HepG2 (cell line): Measurements from ENCODE around the gene CPB2. TPM values are rescaled to one million over a fixed set of nuclear protein-coding genes. Genes with fewer than 3 reads are reported as not detected.

ENCODE experiments used
- ATAC-seq: fragments of 200-7000 bp; cut with Tn5 transposase; 3 replicates; pipeline ENCODE4 v1.9.1; 2020; ENCODE audit warnings: mild to moderate bottlenecking, moderate library complexity
- BruUV-seq: library from RNA; stranded (reverse); fragments of 400-500 nt; replicated peaks from 2 replicates; lab custom pipeline; 2021; lab: Mats Ljungman, UMichigan
- CTCF ChIA-PET: fragments of 300-600 bp; formaldehyde crosslinking; extraction: SDS; loops from one replicate; lab custom pipeline; 2021; ENCODE audit warnings: low total read pairs, inconsistent platforms, low intra/inter-chr PET ratio; lab: Yijun Ruan, JAX
- POLR2A ChIA-PET: fragments of 350-600 bp; sonication (Branson Sonifier 250); formaldehyde crosslinking; loops from one replicate; lab custom pipeline; 2020; ENCODE audit warnings: antibody characterized with exemption, inconsistent platforms; lab: Yijun Ruan, JAX
- DNase-seq: peaks from one replicate; pipeline ENCODE4 v3.0.0-alpha.2; 2015; ENCODE audit warnings: low spot score
- FAIRE-seq: peaks from 3 replicates; lab custom pipeline; 2011; peaks lifted over from hg19 to GRCh38; lab: Jason Lieb, UNC
- H2AFZ ChIP-seq: one replicate; pipeline ENCODE4 v1.6.1; 2011; ENCODE audit warnings: low read length, inconsistent platforms
- H3K27ac ChIP-seq: fragments of 300-600 bp; 3 replicates; pipeline ENCODE4 v1.8.0; 2011; ENCODE audit warnings: mixed run types, mild to moderate bottlenecking, mixed read lengths, low read length, inconsistent platforms; ENCODE audit not compliant: insufficient read depth; ENCODE audit errors: extremely low read length
- H3K27me3 ChIP-seq, 2 experiments: fragments of 200-600 bp in 1 of 2; 2 replicates in 1 of 2; 3 replicates in 1 of 2; pipeline versions ENCODE4 v1.6.0 to v1.8.0; 2011; ENCODE audit warnings: low read length in 2 of 2, mild to moderate bottlenecking in 2 of 2, moderate library complexity in 2 of 2, inconsistent platforms in 1 of 2; ENCODE audit not compliant: insufficient read depth in 2 of 2, control insufficient read depth in 1 of 2
- H3K36me3 ChIP-seq, 2 experiments: fragments of 200-600 bp in 1 of 2; replicated peaks in 1 of 2; 2 replicates in 1 of 2; 3 replicates in 1 of 2; pipeline versions ENCODE4 v1.5.1 to v1.8.0; 2011; ENCODE audit warnings: low read length in 2 of 2, inconsistent platforms in 1 of 2; ENCODE audit not compliant: insufficient read depth in 2 of 2, control insufficient read depth in 1 of 2
- H3K4me1 ChIP-seq: 2 replicates; pipeline ENCODE4 v1.5.1; 2012; ENCODE audit warnings: low read length, inconsistent platforms; ENCODE audit not compliant: insufficient read depth
- H3K4me2 ChIP-seq: 2 replicates; pipeline ENCODE4 v1.6.0; 2011; ENCODE audit warnings: low read depth, low read length, inconsistent platforms
- H3K4me3 ChIP-seq, 3 experiments: fragments of 200-600 bp in 1 of 3; sonication (generic), shearing (Covaris generic) in 1 of 3; replicated peaks in 1 of 3; 2 replicates each; pipeline ENCODE4 v1.5.1; 2011 to 2016; ENCODE audit warnings: low read length in 3 of 3, inconsistent platforms in 2 of 3, low read depth in 2 of 3, mild to moderate bottlenecking in 2 of 3, control low read depth in 1 of 3, mixed read lengths in 1 of 3; ENCODE audit not compliant: insufficient read depth in 1 of 3
- H3K79me2 ChIP-seq: one replicate; pipeline ENCODE4 v1.6.1; 2011; ENCODE audit warnings: low read length, inconsistent platforms; ENCODE audit not compliant: insufficient read depth
- H3K9ac ChIP-seq: 2 replicates; pipeline ENCODE4 v1.6.0; 2011; ENCODE audit warnings: mild to moderate bottlenecking, low read depth, low read length, inconsistent platforms; ENCODE audit not compliant: insufficient read depth
- H3K9me3 ChIP-seq: 2 replicates; pipeline ENCODE4 v1.5.1; 2012; ENCODE audit warnings: mild to moderate bottlenecking, low read length
- H4K20me1 ChIP-seq: 2 replicates; pipeline ENCODE4 v1.6.0; 2011; ENCODE audit warnings: inconsistent platforms, mild to moderate bottlenecking, low read length, moderate library complexity; ENCODE audit not compliant: insufficient read depth
- AKAP8 ChIP-seq: sonication (generic); formaldehyde crosslinking; IDR thresholded peaks from 2 replicates; pipeline ENCODE4 v1.5.1; 2020; ENCODE audit warnings: mild to moderate bottlenecking, missing genetic modification reagents
- BHLHE40 ChIP-seq: IDR thresholded peaks from 2 replicates; pipeline ENCODE4 v1.6.1; 2011; ENCODE audit warnings: low read length, improper control_type of control experiment
- MAFF ChIP-seq: IDR thresholded peaks from 2 replicates; pipeline ENCODE4 v1.6.1; 2011; ENCODE audit warnings: low read depth, low read length, improper control_type of control experiment
- MAFK ChIP-seq, 2 experiments: IDR thresholded peaks in 1 of 2; conservative IDR thresholded peaks in 1 of 2; 2 replicates each; pipeline ENCODE4 v1.6.1; 2011; ENCODE audit warnings: improper control_type of control experiment in 2 of 2, low read length in 2 of 2
- TRIM22 ChIP-seq: fragments of 450-650 bp; IDR thresholded peaks from 2 replicates; pipeline ENCODE4 v1.6.1; 2017
- ZC3H4 ChIP-seq: sonication (generic); formaldehyde crosslinking; IDR thresholded peaks from 2 replicates; pipeline ENCODE4 v1.4.0; 2020; ENCODE audit warnings: missing genetic modification reagents, borderline replicate concordance
- ZNF619 ChIP-seq: sonication (generic); formaldehyde crosslinking; IDR thresholded peaks from 2 replicates; pipeline ENCODE4 v1.4.0; 2020; ENCODE audit warnings: mild to moderate bottlenecking, missing genetic modification reagents
- WGBS: methylation state at CpG from one replicate; pipeline ENCODE4 v1.1.6; 2017; ENCODE audit warnings: low lambda C conversion rate; 5-methylcytosine and 5-hydroxymethylcytosine counted together
- in situ Hi-C: cut with HindIII; loops from 2 replicates; pipeline ENCODE4 v1.10.0; 2017; ENCODE audit warnings: low pct_unique_long_range_greater_than_20kb; ENCODE audit not compliant: extremely low pct_ligation_motif_present
- intact Hi-C: fragments of 100-400 bp; cut with micrococcal nuclease; formaldehyde crosslinking; loops from one replicate; pipeline ENCODE4 v1.10.0; 2022; ENCODE audit not compliant: unreplicated experiment
- polyA plus RNA-seq, 8 experiments: library from polyadenylated mRNA; depleted of rRNA in 3 of 8; stranded (reverse) in 7 of 8; unstranded in 1 of 8; fragments of >200 nt; fragmentation: Illumina TruSeq in 4 of 8; extraction: Trizol in 4 of 8; gene quantifications; 2 replicates each; pipeline versions ENCODE4 v1.2.1 to v1.2.3, GENCODE V29; 2011 to 2016; ENCODE audit warnings: low read depth in 4 of 8, missing spikeins in 1 of 8, mixed read lengths in 1 of 8; ENCODE audit not compliant: insufficient read depth in 1 of 8
- total RNA-seq, 5 experiments: library from RNA; depleted of rRNA; stranded (reverse); fragments of >200 nt; fragmentation: Illumina TruSeq; extraction: Trizol; gene quantifications; 2 replicates each; pipeline ENCODE4 v1.2.3, GENCODE V29; 2016; ENCODE audit warnings: low read depth in 1 of 5

Gene CPB2
- total and polyA plus RNA-seq, 2 of the 13 experiments (the other 11 are each of a cell fraction or from before 2014, with no cell fraction given): 125 to 140 TPM

GRCh38 chr13:46134961-46135522 is 30.2 kb upstream of the CPB2 start (continued):
- no peak for TF ChIP-seq TRIM22

GRCh38 chr13:46134494-46134893 is 29.7 kb upstream of the CPB2 start:
- H3K4me1 ChIP-seq: peaks cover 40% of the 10 kb centered on the region
- POLR2A ChIA-PET: interaction anchor here (1.0 to 1.3 kb wide), 2 partner anchors 8 to 30 kb away, joined by 3 to 8 read pairs; partner anchors contain the start of gene CPB2
- peak overlapping the region; percentile 61 for H3K27ac ChIP-seq
- no peak overlapping the region for H2AFZ ChIP-seq
- no peak for ATAC-seq
- in situ Hi-C loops (no loop called here), intact Hi-C loops (no loop called here)
- H3K79me2 ChIP-seq: no peaks in the 10 kb centered on the region
- CTCF ChIA-PET: no interaction called here
- FAIRE-seq: peak; percentile 39
- 89% methylated on average over 2 of the region's 2 CpGs for WGBS
- H3K9me3 ChIP-seq: no peaks in the 10 kb centered on the region
- H4K20me1 ChIP-seq: no peaks in the 10 kb centered on the region
- BruUV-seq: no TSS peak
- no peak for TF ChIP-seq ZNF619 (CRISPR knock-in tag)
- TF ChIP-seq MAFK (conservative IDR thresholded peaks at IDR 0.05 in 1 of 2, IDR thresholded peaks at IDR 0.05 in 1 of 2; ENCODE audit: low read length in 2 of 2): peak; percentile 62 to 87; a peak in 3 of 4 replicates
- peak; percentile 72 for TF ChIP-seq MAFF
- no peaks in the 10 kb centered on the region for H3K27me3 ChIP-seq
- no peaks in the 10 kb centered on the region for H3K36me3 ChIP-seq
- DNase-seq: no peak
- peak overlapping the region; percentile 64; the same call in 1 of the 2 replicates for H3K4me2 ChIP-seq
- H3K9ac ChIP-seq: no peak overlapping the region
- H3K4me3 ChIP-seq: no peak overlapping the region

GRCh38 chr13:46132109-46132508 is 27.3 kb upstream of the CPB2 start:
- intact Hi-C loops (no loop called here), in situ Hi-C loops (no loop called here)
- Histone ChIP-seq H3K27me3 (no peaks in the 10 kb centered on the region), H2AFZ (no peak overlapping the region), H3K9ac (no peak overlapping the region), H3K4me1 (peaks cover 52% of the 10 kb centered on the region), H3K36me3 (no peaks in the 10 kb centered on the region), H4K20me1 (no peaks in the 10 kb centered on the region), H3K27ac (no peak overlapping the region), H3K79me2 (no peaks in the 10 kb centered on the region), H3K4me3 (no peak overlapping the region), H3K9me3 (no peaks in the 10 kb centered on the region), H3K4me2 (no peak overlapping the region)
- FAIRE-seq (no peak), ATAC-seq (no peak), DNase-seq (no peak)
- ChIA-PET POLR2A (interaction anchor here (1.5 kb wide), 1 partner anchor 11 kb away, joined by 4 read pairs; no protein-coding TSS in a partner anchor), CTCF (no interaction called here)
- no TSS peak for BruUV-seq
- 91% methylated on average over 3 of the region's 3 CpGs for WGBS
- no peak for TF ChIP-seq AKAP8 (CRISPR knock-in tag)
- TF ChIP-seq BHLHE40: no peak
- no peak for TF ChIP-seq ZC3H4 (CRISPR knock-in tag)
